GM23248 (cell line): Measurements from ENCODE around the gene CLCN4. TPM values are rescaled to one million over a fixed set of nuclear protein-coding genes. Genes with fewer than 3 reads are reported as not detected.

Source experiments
- DNase-seq: peaks from one replicate; pipeline ENCODE4 v3.0.0-alpha.2; 2015
- H2AFZ ChIP-seq: fragments of 200-600 bp; sonication (generic); 2 replicates; pipeline ENCODE4 v1.6.1; 2016; ENCODE audit warnings: antibody characterized with exemption
- H3F3A ChIP-seq: fragments of 200-600 bp; sonication (generic); 2 replicates; pipeline ENCODE4 v1.6.1; 2016; ENCODE audit warnings: mild to moderate bottlenecking, antibody characterized with exemption, mixed run types; ENCODE audit not compliant: insufficient read depth
- H3K27ac ChIP-seq: fragments of 200-600 bp; sonication (generic); 2 replicates; pipeline ENCODE4 v1.5.1; 2016; ENCODE audit warnings: mild to moderate bottlenecking
- H3K27me3 ChIP-seq: fragments of 200-600 bp; sonication (generic); replicated peaks from 2 replicates; pipeline ENCODE4 v1.6.1; 2016; ENCODE audit warnings: mild to moderate bottlenecking; ENCODE audit not compliant: insufficient read depth
- H3K36me3 ChIP-seq: fragments of 200-600 bp; sonication (generic); 2 replicates; pipeline ENCODE4 v1.6.1; 2016; ENCODE audit warnings: low read depth, mild to moderate bottlenecking
- H3K4me1 ChIP-seq: fragments of 200-600 bp; sonication (generic); 2 replicates; pipeline ENCODE4 v1.6.1; 2016; ENCODE audit warnings: mild to moderate bottlenecking; ENCODE audit not compliant: insufficient read depth
- H3K4me2 ChIP-seq: fragments of 200-600 bp; sonication (generic); one replicate; pipeline ENCODE4 v1.6.1; 2016; ENCODE audit warnings: mild to moderate bottlenecking; ENCODE audit not compliant: unreplicated experiment
- H3K4me3 ChIP-seq: fragments of 200-600 bp; sonication (generic); 2 replicates; pipeline ENCODE4 v1.5.1; 2016; ENCODE audit warnings: mild to moderate bottlenecking
- H3K79me2 ChIP-seq: fragments of 200-600 bp; sonication (generic); 2 replicates; pipeline ENCODE4 v1.6.1; 2016; ENCODE audit warnings: mild to moderate bottlenecking; ENCODE audit not compliant: insufficient read depth
- H3K9ac ChIP-seq: fragments of 200-600 bp; sonication (generic); 2 replicates; pipeline ENCODE4 v1.6.1; 2016; ENCODE audit warnings: mild to moderate bottlenecking
- H3K9me2 ChIP-seq: fragments of 200-600 bp; sonication (generic); 2 replicates; pipeline ENCODE4 v1.6.1; 2016; ENCODE audit warnings: mixed run types, mild to moderate bottlenecking, moderate library complexity; ENCODE audit not compliant: insufficient read depth
- H3K9me3 ChIP-seq: fragments of 200-600 bp; sonication (generic); one replicate; pipeline ENCODE4 v1.6.1; 2017; ENCODE audit warnings: low read depth
- H4K20me1 ChIP-seq: fragments of 200-600 bp; sonication (generic); 2 replicates; pipeline ENCODE4 v1.6.0; 2016; ENCODE audit not compliant: insufficient read depth
- EZH2 ChIP-seq: fragments of 200-600 bp; sonication (generic); IDR thresholded peaks from 2 replicates; pipeline ENCODE4 v1.6.1; 2018; ENCODE audit warnings: antibody characterized with exemption, mild to moderate bottlenecking; ENCODE audit not compliant: insufficient read depth, poor library complexity, severe bottlenecking
- EZH2phosphoT487 ChIP-seq: fragments of 200-600 bp; sonication (generic); IDR thresholded peaks from 2 replicates; pipeline ENCODE4 v1.6.1; 2018; ENCODE audit warnings: antibody characterized with exemption, moderate library complexity, mild to moderate bottlenecking, low read depth; ENCODE audit not compliant: insufficient read depth
- WGBS, 2 experiments: methylation state at CpG; one replicate each; pipeline ENCODE4 v1.1.6; 2015 to 2017; ENCODE audit warnings: low lambda C conversion rate in 2 of 2, low coverage in 1 of 2; ENCODE audit errors: missing lambda C conversion rate in 2 of 2; 5-methylcytosine and 5-hydroxymethylcytosine counted together
- in situ Hi-C: fragments of 300-500 bp; cut with MboI; formaldehyde crosslinking; loops from 2 replicates; pipeline ENCODE4 v1.15.0; 2020
- polyA plus RNA-seq: library from polyadenylated mRNA; unstranded; fragments of >200 nt; fragmentation: Nextera tagmentation; extraction: Ambion mirVana; gene quantifications from 2 replicates; pipeline ENCODE4 v1.2.1, GENCODE V29; 2016
- total RNA-seq: library from RNA; depleted of rRNA; stranded (reverse); fragments of >200 nt; shearing (Covaris generic); gene quantifications from 2 replicates; pipeline ENCODE4 v1.2.3, GENCODE V29; 2014

The CLCN4 gene
- total and polyA plus RNA-seq, 2 experiments from 2014 or later: 0.29 to 0.97 TPM

- Histone ChIP-seq H3K9me2 (no peaks in the 10 kb centered on the region), H3K4me3 (no peak overlapping the region; the same call in 1 of the 2 replicates), H4K20me1 (no peaks in the 10 kb centered on the region), H3K27me3 (no peaks in the 10 kb centered on the region), H3K9ac (0 out of 2 replicates have a peak overlapping the region, but pooled peaks have one; percentile 24), H3K79me2 (no peaks in the 10 kb centered on the region), H3K4me1 (peaks cover 26% of the 10 kb centered on the region), H3K27ac (peak overlapping the region; percentile 89), H3F3A (peaks cover 26% of the 10 kb centered on the region; the same call in 1 of the 2 replicates), H2AFZ (no peak overlapping the region), H3K9me3 (no peaks in the 10 kb centered on the region), H3K36me3 (no peaks in the 10 kb centered on the region), H3K4me2 (peak overlapping the region; percentile 68)
- no peak for TF ChIP-seq EZH2
- TF ChIP-seq EZH2phosphoT487: no peak
- in situ Hi-C loops: no loop called here
- DNase-seq: peak; percentile 72
- 1 to 5% methylated on average over 10 of the region's 11 CpGs for WGBS, 2 experiments
Observed at GRCh38 chrX:10239611-10240064, 82.9 kb downstream of the CLCN4 start.

- Histone ChIP-seq H4K20me1 (no peaks in the 10 kb centered on the region), H3K4me1 (peaks cover 21% of the 10 kb centered on the region), H3K36me3 (no peaks in the 10 kb centered on the region), H3F3A (peaks cover 22% of the 10 kb centered on the region; the same call in 1 of the 2 replicates), H3K27me3 (no peaks in the 10 kb centered on the region), H3K27ac (peak overlapping the region; percentile 89), H3K4me3 (no peak overlapping the region), H3K9ac (no peak overlapping the region), H3K9me2 (no peaks in the 10 kb centered on the region), H3K4me2 (no peak overlapping the region), H3K9me3 (no peaks in the 10 kb centered on the region), H3K79me2 (no peaks in the 10 kb centered on the region), H2AFZ (no peak overlapping the region)
- 0% methylated on average over 4 of the region's 4 CpGs for WGBS, 2 experiments
- peak; percentile 81 for DNase-seq
- in situ Hi-C loops: no loop called here
- TF ChIP-seq EZH2 (no peak), EZH2phosphoT487 (no peak)
Observed at GRCh38 chrX:10240918-10241317, 84.1 kb downstream of the CLCN4 start.

DNA sequence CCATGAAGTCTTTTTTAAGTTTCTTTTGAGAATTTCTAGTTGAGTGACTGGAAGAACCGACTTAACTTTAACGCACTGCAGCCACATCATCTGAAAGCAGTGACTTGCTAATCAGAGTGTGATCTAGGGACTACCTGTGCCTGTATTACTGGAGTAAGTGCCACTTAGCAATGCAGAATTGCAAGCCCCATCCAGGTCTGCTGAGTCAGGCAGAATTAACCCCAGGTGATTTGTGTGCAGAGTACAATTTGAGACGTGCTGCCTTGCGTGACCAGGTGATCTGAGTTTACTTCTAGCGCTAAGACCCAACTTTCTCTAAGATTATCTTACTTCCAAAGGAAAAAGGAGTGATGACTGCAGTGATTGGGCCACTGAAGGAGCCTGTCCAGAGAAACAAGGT, 85.3 kb downstream of the CLCN4 start:
- H3K9me2 ChIP-seq: no peaks in the 10 kb centered on the region
- H3F3A ChIP-seq: peaks cover 22% of the 10 kb centered on the region; the same call in 1 of the 2 replicates
- no peak for DNase-seq
- H3K4me2 ChIP-seq: no peak overlapping the region
- no peaks in the 10 kb centered on the region for H4K20me1 ChIP-seq
- 98% methylated on average over 5 of the region's 5 CpGs for WGBS, 2 experiments
- no peaks in the 10 kb centered on the region for H3K36me3 ChIP-seq
- no peak overlapping the region for H2AFZ ChIP-seq
- H3K9ac ChIP-seq: no peak overlapping the region
- H3K4me1 ChIP-seq: peaks cover 21% of the 10 kb centered on the region
- TF ChIP-seq EZH2phosphoT487 (no peak), EZH2 (no peak)
- no peaks in the 10 kb centered on the region for H3K79me2 ChIP-seq
- no peaks in the 10 kb centered on the region for H3K27me3 ChIP-seq
- in situ Hi-C loops: no loop called here
- no peak overlapping the region for H3K4me3 ChIP-seq
- no peak overlapping the region for H3K27ac ChIP-seq
- H3K9me3 ChIP-seq: no peaks in the 10 kb centered on the region

- TF ChIP-seq EZH2 (no peak), EZH2phosphoT487 (no peak)
- no peak for DNase-seq
- no peak overlapping the region for H3K9ac ChIP-seq
- no peak overlapping the region for H3K27ac ChIP-seq
- H3F3A ChIP-seq: peaks cover 22% of the 10 kb centered on the region; the same call in 1 of the 2 replicates
- no peaks in the 10 kb centered on the region for H3K36me3 ChIP-seq
- H3K4me3 ChIP-seq: no peak overlapping the region
- H3K4me2 ChIP-seq: no peak overlapping the region
- H4K20me1 ChIP-seq: no peaks in the 10 kb centered on the region
- in situ Hi-C loops: no loop called here
- H3K9me3 ChIP-seq: no peaks in the 10 kb centered on the region
- no peaks in the 10 kb centered on the region for H3K9me2 ChIP-seq
- no peaks in the 10 kb centered on the region for H3K27me3 ChIP-seq
- H2AFZ ChIP-seq: no peak overlapping the region
- WGBS, 2 experiments: 83 to 84% methylated on average over 4 of the region's 4 CpGs
- H3K79me2 ChIP-seq: no peaks in the 10 kb centered on the region
- peaks cover 21% of the 10 kb centered on the region for H3K4me1 ChIP-seq
Observed at GRCh38 chrX:10243106-10243505, 86.3 kb downstream of the CLCN4 start.
